ENCODE data around the gene APH1A.
"Not testable (repeated sequence)": the region's sequence is repeated elsewhere in the genome, so short reads cannot be mapped to it uniquely, and the experiment has no call there.

The APH1A gene

GRCh38 chr1:150268705-150269403, at the start of gene APH1A:
Gene APH1A, minus strand, starts transcription at chr1:150269016. Its CDS starts 206 bp downstream, at chr1:150268810.
- peak; percentile 88 for DNase-seq

GRCh38 chr1:150314691-150315090, 45.9 kb upstream of the APH1A start:
- DNase-seq, result not testable (repeated sequence)

- DNase-seq, result no peak
These were observed 42.9 kb upstream of the APH1A start for GRCh38 chr1:150311762-150312161.

- DNase-seq, result no peak
These were observed 41.1 kb upstream of the APH1A start for GRCh38 chr1:150309758-150310508.

- DNase-seq, result not testable (repeated sequence)
These were observed 39.8 kb upstream of the APH1A start for GRCh38 chr1:150308585-150308984.

GRCh38 chr1:150302902-150303301, 34.1 kb upstream of the APH1A start:
- no peak for DNase-seq

GRCh38 chr1:150302338-150302737, 33.5 kb upstream of the APH1A start:
- DNase-seq, result no peak

GRCh38 chr1:150299716-150300115, 30.9 kb upstream of the APH1A start:
- no peak for DNase-seq

GRCh38 chr1:150295476-150295875, 26.7 kb upstream of the APH1A start:
- DNase-seq, result no peak

- DNase-seq, result peak; percentile 81
These were observed 24.8 kb upstream of the APH1A start, which contains the start of gene MRPS21 for GRCh38 chr1:150293433-150294253. Gene MRPS21, plus strand, starts transcription at chr1:150293861. Its CDS starts 506 bp downstream, at chr1:150294367.

- DNase-seq, result no peak
These were observed 20.0 kb upstream of the APH1A start for GRCh38 chr1:150288822-150289221.

- no peak for DNase-seq
These were observed 19.6 kb upstream of the APH1A start for GRCh38 chr1:150288382-150288781.

- DNase-seq, result no peak
These were observed 14.4 kb upstream of the APH1A start for GRCh38 chr1:150283260-150283659.

- no peak for DNase-seq
These were observed 13.7 kb upstream of the APH1A start for GRCh38 chr1:150282558-150282958.

- peak; percentile 62 for DNase-seq
These were observed 13.1 kb upstream of the APH1A start, which contains the start of gene CIART for GRCh38 chr1:150281758-150282557. Gene CIART, plus strand, starts transcription at chr1:150282554. Its CDS starts 714 bp downstream, at chr1:150283268.

- DNase-seq, result peak; percentile 56
These were observed 12.5 kb upstream of the APH1A start for GRCh38 chr1:150281221-150281757.

GRCh38 chr1:150280138-150280707, 11.4 kb upstream of the APH1A start:
- no peak for DNase-seq

GRCh38 chr1:150273311-150273710, 4.5 kb upstream of the APH1A start:
- DNase-seq, result no peak

GRCh38 chr1:150271291-150271959, 2.6 kb upstream of the APH1A start:
- no peak for DNase-seq

- DNase-seq, result no peak
These were observed 635 bp upstream of the APH1A start for GRCh38 chr1:150269451-150269850.

- DNase-seq, result peak; percentile 33
These were observed 494 bp downstream of the APH1A start for GRCh38 chr1:150268340-150268704.
